Astrocyte (in vitro differentiated cells and primary cell): ENCODE measurements around the gene C15orf40.

Experiments used
- EZH2 ChIP-seq: IDR thresholded peaks from 2 replicates; pipeline ENCODE4 v1.6.1; 2012; ENCODE audit warnings: mild to moderate bottlenecking, low read length, inconsistent platforms; ENCODE audit not compliant: insufficient read depth
- TF ChIP-seq, protein P1 (sequence below): IDR thresholded peaks from 2 replicates; pipeline ENCODE4 v1.5.1; 2011; ENCODE audit warnings: low read depth, mild to moderate bottlenecking, inconsistent platforms, low read length, moderate library complexity; ENCODE audit not compliant: insufficient read depth

DNA sequence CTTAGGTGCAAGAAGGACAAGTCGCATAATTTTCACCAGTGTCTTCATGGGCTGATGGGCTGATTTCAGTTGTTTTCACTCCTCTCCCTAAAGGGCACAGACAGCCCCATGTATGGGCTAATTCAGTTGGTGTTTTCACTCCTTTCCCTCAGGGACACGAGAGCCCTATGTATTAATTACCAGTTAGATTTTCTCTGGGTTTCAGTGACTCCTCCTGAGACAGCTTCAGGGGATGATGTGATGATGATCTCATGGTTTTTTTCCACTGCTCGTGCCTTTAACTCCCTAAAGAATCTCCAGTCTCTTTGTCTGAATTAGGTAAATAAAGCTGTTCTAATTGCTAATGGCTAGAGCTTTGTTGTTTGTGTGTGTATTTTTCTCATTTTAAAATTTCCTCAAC is 15.5 kb downstream of the C15orf40 start:
- TF ChIP-seq, protein P1, sequence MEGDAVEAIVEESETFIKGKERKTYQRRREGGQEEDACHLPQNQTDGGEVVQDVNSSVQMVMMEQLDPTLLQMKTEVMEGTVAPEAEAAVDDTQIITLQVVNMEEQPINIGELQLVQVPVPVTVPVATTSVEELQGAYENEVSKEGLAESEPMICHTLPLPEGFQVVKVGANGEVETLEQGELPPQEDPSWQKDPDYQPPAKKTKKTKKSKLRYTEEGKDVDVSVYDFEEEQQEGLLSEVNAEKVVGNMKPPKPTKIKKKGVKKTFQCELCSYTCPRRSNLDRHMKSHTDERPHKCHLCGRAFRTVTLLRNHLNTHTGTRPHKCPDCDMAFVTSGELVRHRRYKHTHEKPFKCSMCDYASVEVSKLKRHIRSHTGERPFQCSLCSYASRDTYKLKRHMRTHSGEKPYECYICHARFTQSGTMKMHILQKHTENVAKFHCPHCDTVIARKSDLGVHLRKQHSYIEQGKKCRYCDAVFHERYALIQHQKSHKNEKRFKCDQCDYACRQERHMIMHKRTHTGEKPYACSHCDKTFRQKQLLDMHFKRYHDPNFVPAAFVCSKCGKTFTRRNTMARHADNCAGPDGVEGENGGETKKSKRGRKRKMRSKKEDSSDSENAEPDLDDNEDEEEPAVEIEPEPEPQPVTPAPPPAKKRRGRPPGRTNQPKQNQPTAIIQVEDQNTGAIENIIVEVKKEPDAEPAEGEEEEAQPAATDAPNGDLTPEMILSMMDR, result no peak
- TF ChIP-seq EZH2, result no peak
